Endodermal cell (in vitro differentiated cells): Measurements from ENCODE around the gene ZNF398. TPM values are rescaled to one million over a fixed set of nuclear protein-coding genes. Genes with fewer than 3 reads are reported as not detected.
"Not testable (repeated sequence)": the region's sequence is repeated elsewhere in the genome, so short reads cannot be mapped to it uniquely, and the experiment has no call there.

Source experiments
- DNase-seq: peaks from one replicate; pipeline ENCODE4 v3.0.0-alpha.2; 2017
- H3K27ac ChIP-seq: 2 replicates; pipeline ENCODE4 v1.5.1; 2013; ENCODE audit warnings: mild to moderate bottlenecking, low read depth, low read length, moderate library complexity
- H3K27me3 ChIP-seq: 2 replicates; pipeline ENCODE4 v1.6.1; 2013; ENCODE audit warnings: mild to moderate bottlenecking, low read length, moderate library complexity; ENCODE audit not compliant: insufficient read depth, control insufficient read depth, poor library complexity, severe bottlenecking
- H3K36me3 ChIP-seq: 2 replicates; pipeline ENCODE4 v1.7.0; 2013; ENCODE audit warnings: mild to moderate bottlenecking, low read length, moderate library complexity; ENCODE audit not compliant: control insufficient read depth, insufficient read depth
- H3K4me1 ChIP-seq: one replicate; pipeline ENCODE4 v1.7.0; 2013; ENCODE audit warnings: low read length; ENCODE audit not compliant: control insufficient read depth, insufficient read depth
- H3K4me3 ChIP-seq: 2 replicates; pipeline ENCODE4 v1.5.1; 2013; ENCODE audit warnings: mild to moderate bottlenecking, low read length, moderate library complexity
- H3K9ac ChIP-seq: 2 replicates; pipeline ENCODE4 v1.6.1; 2013; ENCODE audit warnings: mild to moderate bottlenecking, low read length, moderate library complexity; ENCODE audit not compliant: poor library complexity, severe bottlenecking; ENCODE audit errors: extremely low read depth
- H3K9me3 ChIP-seq: 2 replicates; pipeline ENCODE4 v1.6.1; 2013; ENCODE audit warnings: mild to moderate bottlenecking, low read length, moderate library complexity; ENCODE audit not compliant: control insufficient read depth
- H3K27ac Mint-ChIP-seq: 2 replicates; pipeline ENCODE4 v1.8.0; 2020; ENCODE audit warnings: mixed read lengths
- H3K27me3 Mint-ChIP-seq: 2 replicates; pipeline ENCODE4 v1.8.0; 2021; ENCODE audit warnings: mild to moderate bottlenecking, mixed read lengths; ENCODE audit not compliant: insufficient read depth
- H3K36me3 Mint-ChIP-seq: 2 replicates; pipeline ENCODE4 v1.8.0; 2020; ENCODE audit warnings: low read depth, mixed read lengths
- H3K4me1 Mint-ChIP-seq: 2 replicates; pipeline ENCODE4 v1.8.0; 2020; ENCODE audit warnings: mixed read lengths
- H3K4me3 Mint-ChIP-seq: 2 replicates; pipeline ENCODE4 v1.8.0; 2020; ENCODE audit warnings: mild to moderate bottlenecking, moderate library complexity, mixed read lengths
- H3K9me3 Mint-ChIP-seq: 2 replicates; pipeline ENCODE4 v1.8.0; 2020; ENCODE audit warnings: mild to moderate bottlenecking, mixed read lengths
- CTCF ChIP-seq: fragments of 200-600 bp; sonication (generic); conservative IDR thresholded peaks from 2 replicates; pipeline ENCODE4 v1.5.0; 2021; ENCODE audit warnings: antibody characterized with exemption, mild to moderate bottlenecking
- WGBS, 2 experiments: methylation state at CpG; one replicate each; pipeline versions ENCODE4 v1.1.5 to v1.1.7; 2013; ENCODE audit warnings: missing lambda C conversion rate in 2 of 2, mixed read lengths in 1 of 2; ENCODE audit not compliant: insufficient coverage in 1 of 2, insufficient read length in 1 of 2; 5-methylcytosine and 5-hydroxymethylcytosine counted together
- total RNA-seq, 2 donors: library from RNA; stranded (reverse); fragmentation: NEBNext Ultra II Directional in 1 of 2; extraction: Animal tissue kit (Norgen Biotek cat#: 25700) in 1 of 2; gene quantifications; 2 replicates in 1 of 2; 3 replicates in 1 of 2; pipeline ENCODE4 v1.2.1, GENCODE V29; 2021

ZNF398 gene
- total RNA-seq, 2 donors from 2014 or later, result 13.4 to 21.2 TPM

GRCh38 chr7:149225656-149226055 lies 78.4 kb downstream of the ZNF398 start:
- H3K4me3 Mint-ChIP-seq, result no peak overlapping the region
- Histone ChIP-seq H3K9me3 (no peaks in the 10 kb centered on the region), H3K4me1 (no peaks in the 10 kb centered on the region), H3K9ac (no peak overlapping the region), H3K27ac (no peak overlapping the region), H3K27me3 (no peaks in the 10 kb centered on the region), H3K4me3 (no peak overlapping the region), H3K36me3 (peaks cover 14% of the 10 kb centered on the region)
- H3K4me1 Mint-ChIP-seq, result no peaks in the 10 kb centered on the region
- 95 to 97% methylated on average over 17 to 22 of the region's 22 CpGs for WGBS, 2 experiments
- DNase-seq, result no peak
- no peaks in the 10 kb centered on the region for H3K27me3 Mint-ChIP-seq
- no peaks in the 10 kb centered on the region for H3K9me3 Mint-ChIP-seq
- no peak overlapping the region for H3K27ac Mint-ChIP-seq
- TF ChIP-seq CTCF, result no peak
- H3K36me3 Mint-ChIP-seq, result peaks cover 35% of the 10 kb centered on the region

- peaks cover 29% of the 10 kb centered on the region for H3K36me3 Mint-ChIP-seq
- H3K9ac ChIP-seq, DNase-seq, H3K36me3 ChIP-seq, H3K27me3 Mint-ChIP-seq, H3K9me3 Mint-ChIP-seq, H3K4me1 ChIP-seq, H3K4me3 Mint-ChIP-seq, H3K4me3 ChIP-seq, H3K27me3 ChIP-seq, H3K4me1 Mint-ChIP-seq, H3K9me3 ChIP-seq, H3K27ac ChIP-seq: not testable (repeated sequence)
- peak overlapping the region; percentile 10 for H3K27ac Mint-ChIP-seq
- 93 to 95% methylated on average over 16 to 17 of the region's 17 CpGs for WGBS, 2 experiments
Measured at GRCh38 chr7:149226366-149226765, 79.1 kb downstream of the ZNF398 start.

- no peak overlapping the region for H3K4me3 Mint-ChIP-seq
- no peaks in the 10 kb centered on the region for H3K27me3 Mint-ChIP-seq
Measured at GRCh38 chr7:149226840-149227494, 79.7 kb downstream of the ZNF398 start.

More at GRCh38 chr7:149226840-149227494, 79.7 kb downstream of the ZNF398 start:
- Histone ChIP-seq H3K4me1 (no peaks in the 10 kb centered on the region), H3K9me3 (no peaks in the 10 kb centered on the region), H3K27ac (no peak overlapping the region), H3K36me3 (peaks cover 5% of the 10 kb centered on the region), H3K27me3 (no peaks in the 10 kb centered on the region), H3K4me3 (no peak overlapping the region), H3K9ac (no peak overlapping the region)
- no peak for DNase-seq
- Mint-ChIP-seq H3K9me3 (no peaks in the 10 kb centered on the region), H3K4me1 (no peaks in the 10 kb centered on the region), H3K27ac (no peak overlapping the region), H3K36me3 (peaks cover 24% of the 10 kb centered on the region)
- WGBS, 2 experiments, result 72% methylated on average over 4 to 6 of the region's 6 CpGs
- no peak for TF ChIP-seq CTCF
